ENCODE measurements around the gene ATOSB. TPM values are rescaled to one million over a fixed set of nuclear protein-coding genes. Genes with fewer than 3 reads are reported as not detected.

Gene ATOSB
- total RNA-seq, 1 donor from 2014 or later = 15.6 TPM

GRCh38 chr9:35116539-35116897 is 856 bp upstream of the ATOSB start:
- Mint-ChIP-seq H3K36me3 (peaks cover 3% of the 10 kb centered on the region), H3K9me3 (peaks cover 4% of the 10 kb centered on the region), H3K27me3 (no peaks in the 10 kb centered on the region), H3K4me1 (ENCODE audit: unreplicated experiment) (peaks cover 23% of the 10 kb centered on the region), H3K27ac (peak overlapping the region; percentile 97), H3K4me3 (peak overlapping the region; percentile 99)
- no peak for DNase-seq (ENCODE audit: extremely low spot score, unreplicated experiment)
- no peak for TF ChIP-seq CTCF (conservative IDR thresholded peaks at IDR 0.05)

- Mint-ChIP-seq H3K27me3 (no peaks in the 10 kb centered on the region), H3K36me3 (peaks cover 3% of the 10 kb centered on the region), H3K4me3 (peak overlapping the region; percentile 99), H3K9me3 (peaks cover 4% of the 10 kb centered on the region), H3K4me1 (ENCODE audit: unreplicated experiment) (peaks cover 31% of the 10 kb centered on the region), H3K27ac (peak overlapping the region; percentile 97)
- no peak for TF ChIP-seq CTCF (conservative IDR thresholded peaks at IDR 0.05)
- DNase-seq (ENCODE audit: extremely low spot score, unreplicated experiment) = no peak
Measured at GRCh38 chr9:35114840-35115628, 628 bp downstream of the ATOSB start.

GRCh38 chr9:35114113-35114839 is 1.4 kb downstream of the ATOSB start:
- Mint-ChIP-seq H3K4me1 (ENCODE audit: unreplicated experiment) (peaks cover 31% of the 10 kb centered on the region), H3K4me3 (peak overlapping the region; percentile 99), H3K36me3 (peaks cover 3% of the 10 kb centered on the region), H3K9me3 (peaks cover 4% of the 10 kb centered on the region), H3K27ac (peak overlapping the region; percentile 97), H3K27me3 (no peaks in the 10 kb centered on the region)
- DNase-seq (ENCODE audit: extremely low spot score, unreplicated experiment) = peak; percentile 86
- no peak for TF ChIP-seq CTCF (conservative IDR thresholded peaks at IDR 0.05)

GRCh38 chr9:35112257-35113020 is 3.2 kb downstream of the ATOSB start:
- no peaks in the 10 kb centered on the region for H3K27me3 Mint-ChIP-seq
- peaks cover 3% of the 10 kb centered on the region for H3K36me3 Mint-ChIP-seq
- H3K4me3 Mint-ChIP-seq = peak overlapping the region; percentile 89
- H3K9me3 Mint-ChIP-seq = peaks cover 4% of the 10 kb centered on the region
- H3K4me1 Mint-ChIP-seq (ENCODE audit: unreplicated experiment) = peaks cover 36% of the 10 kb centered on the region
- H3K27ac Mint-ChIP-seq = peak overlapping the region; percentile 87
- DNase-seq (ENCODE audit: extremely low spot score, unreplicated experiment) = no peak
- no peak for TF ChIP-seq CTCF (conservative IDR thresholded peaks at IDR 0.05)

GRCh38 chr9:35111001-35111933 is 4.4 kb downstream of the ATOSB start:
- TF ChIP-seq CTCF (conservative IDR thresholded peaks at IDR 0.05) = no peak
- Mint-ChIP-seq H3K27me3 (no peaks in the 10 kb centered on the region), H3K4me3 (peak overlapping the region; percentile 89), H3K27ac (peak overlapping the region; percentile 87), H3K36me3 (peaks cover 3% of the 10 kb centered on the region), H3K9me3 (peaks cover 4% of the 10 kb centered on the region), H3K4me1 (ENCODE audit: unreplicated experiment) (peaks cover 31% of the 10 kb centered on the region)
- peak; percentile 94 for DNase-seq (ENCODE audit: extremely low spot score, unreplicated experiment)

Data from type B pancreatic cell (in vitro differentiated cells).